ENCODE data around the gene CYP2B6. TPM values are rescaled to one million over a fixed set of nuclear protein-coding genes. Genes with fewer than 3 reads are reported as not detected.

CYP2B6 gene
- total RNA-seq, 3 donors from 2014 or later (not counting 1 experiment from before 2014, with no cell fraction given), result not detected

- H3K27me3 Mint-ChIP-seq (ENCODE audit: low read depth in 2 of 2), result peaks cover 14 to 16% of the 10 kb centered on the region in 2 donors
- H3K4me1 Mint-ChIP-seq, result no peaks in the 10 kb centered on the region
Observed at GRCh38 chr19:41019346-41019745, 28.3 kb downstream of the CYP2B6 start.

GRCh38 chr19:41023193-41023592 is 32.1 kb downstream of the CYP2B6 start:
- no peaks in the 10 kb centered on the region for H3K4me1 ChIP-seq (ENCODE audit: control insufficient read depth, insufficient read depth, low read length)
- TF ChIP-seq CTCF (IDR thresholded peaks at IDR 0.05), result no peak
- H3K27me3 ChIP-seq (ENCODE audit: control insufficient read depth, insufficient read depth, low read length), result no peaks in the 10 kb centered on the region
- Mint-ChIP-seq H3K27me3 (ENCODE audit: low read depth in 2 of 2) (peaks cover 24 to 35% of the 10 kb centered on the region in 2 donors), H3K27ac (no peak overlapping the region), H3K9me3 (no peaks in the 10 kb centered on the region), H3K4me3 (no peak overlapping the region), H3K4me1 (no peaks in the 10 kb centered on the region), H3K36me3 (no peaks in the 10 kb centered on the region)
- DNase-seq, result no peak
- no peak overlapping the region for H3K27ac ChIP-seq (ENCODE audit: low read length)
- WGBS (ENCODE audit: insufficient coverage), result 58% methylated on average over 2 of the region's 2 CpGs
- H3K36me3 ChIP-seq (ENCODE audit: control insufficient read depth, insufficient read depth, low read length), result no peaks in the 10 kb centered on the region
- no peaks in the 10 kb centered on the region for H3K9me3 ChIP-seq (ENCODE audit: control insufficient read depth, insufficient read depth, low read length)
- no peak for ATAC-seq
- intact Hi-C loops (cut with micrococcal nuclease), result no loop called here
- H3K4me3 ChIP-seq (ENCODE audit: low read length), result no peak overlapping the region

More at GRCh38 chr19:41019346-41019745, 28.3 kb downstream of the CYP2B6 start:
- Mint-ChIP-seq H3K4me3 (no peak overlapping the region), H3K27ac (no peak overlapping the region), H3K9me3 (no peaks in the 10 kb centered on the region), H3K36me3 (no peaks in the 10 kb centered on the region)
- DNase-seq (no peak), ATAC-seq (no peak)
- H3K4me3 ChIP-seq (ENCODE audit: low read length), result no peak overlapping the region
- intact Hi-C loops (cut with micrococcal nuclease), result no loop called here
- H3K9me3 ChIP-seq (ENCODE audit: control insufficient read depth, insufficient read depth, low read length), result no peaks in the 10 kb centered on the region
- no peaks in the 10 kb centered on the region for H3K36me3 ChIP-seq (ENCODE audit: control insufficient read depth, insufficient read depth, low read length)
- no peak overlapping the region for H3K27ac ChIP-seq (ENCODE audit: low read length)
- no peaks in the 10 kb centered on the region for H3K4me1 ChIP-seq (ENCODE audit: control insufficient read depth, insufficient read depth, low read length)
- TF ChIP-seq CTCF (IDR thresholded peaks at IDR 0.05), result no peak
- WGBS (ENCODE audit: insufficient coverage), result 72% methylated on average over 5 of the region's 5 CpGs
- H3K27me3 ChIP-seq (ENCODE audit: control insufficient read depth, insufficient read depth, low read length), result no peaks in the 10 kb centered on the region

- ATAC-seq (no peak), DNase-seq (no peak)
- H3K27me3 Mint-ChIP-seq (ENCODE audit: low read depth in 2 of 2), result peaks cover 22 to 32% of the 10 kb centered on the region in 2 donors
- no peak overlapping the region for H3K4me3 Mint-ChIP-seq
- H3K4me1 ChIP-seq (ENCODE audit: control insufficient read depth, insufficient read depth, low read length), result no peaks in the 10 kb centered on the region
- H3K36me3 ChIP-seq (ENCODE audit: control insufficient read depth, insufficient read depth, low read length), result no peaks in the 10 kb centered on the region
- no peak overlapping the region for H3K27ac Mint-ChIP-seq
- intact Hi-C loops (cut with micrococcal nuclease), result no loop called here
- 83% methylated on average over 9 of the region's 9 CpGs for WGBS (ENCODE audit: insufficient coverage)
- no peak overlapping the region for H3K27ac ChIP-seq (ENCODE audit: low read length)
- no peaks in the 10 kb centered on the region for H3K36me3 Mint-ChIP-seq
- no peak for TF ChIP-seq CTCF (IDR thresholded peaks at IDR 0.05)
- H3K9me3 Mint-ChIP-seq, result no peaks in the 10 kb centered on the region
- H3K9me3 ChIP-seq (ENCODE audit: control insufficient read depth, insufficient read depth, low read length), result no peaks in the 10 kb centered on the region
- H3K27me3 ChIP-seq (ENCODE audit: control insufficient read depth, insufficient read depth, low read length), result no peaks in the 10 kb centered on the region
- no peak overlapping the region for H3K4me3 ChIP-seq (ENCODE audit: low read length)
- no peaks in the 10 kb centered on the region for H3K4me1 Mint-ChIP-seq
Observed at GRCh38 chr19:41025411-41025810, 34.3 kb downstream of the CYP2B6 start.

- no peaks in the 10 kb centered on the region for H3K9me3 Mint-ChIP-seq
- no peak overlapping the region for H3K27ac ChIP-seq (ENCODE audit: low read length)
- no peaks in the 10 kb centered on the region for H3K36me3 ChIP-seq (ENCODE audit: control insufficient read depth, insufficient read depth, low read length)
- no peaks in the 10 kb centered on the region for H3K27me3 ChIP-seq (ENCODE audit: control insufficient read depth, insufficient read depth, low read length)
- H3K4me3 Mint-ChIP-seq, result no peak overlapping the region
- ATAC-seq (no peak), DNase-seq (no peak)
- H3K4me1 Mint-ChIP-seq, result no peaks in the 10 kb centered on the region
- no peak overlapping the region for H3K27ac Mint-ChIP-seq
- intact Hi-C loops (cut with micrococcal nuclease), result no loop called here
- H3K36me3 Mint-ChIP-seq, result no peaks in the 10 kb centered on the region
- no peaks in the 10 kb centered on the region for H3K9me3 ChIP-seq (ENCODE audit: control insufficient read depth, insufficient read depth, low read length)
- H3K27me3 Mint-ChIP-seq (ENCODE audit: low read depth in 2 of 2), result peaks cover 22 to 32% of the 10 kb centered on the region in 2 donors
- no peak overlapping the region for H3K4me3 ChIP-seq (ENCODE audit: low read length)
- WGBS (ENCODE audit: insufficient coverage), result 18% methylated on average over 32 of the region's 32 CpGs
- H3K4me1 ChIP-seq (ENCODE audit: control insufficient read depth, insufficient read depth, low read length), result no peaks in the 10 kb centered on the region
- TF ChIP-seq CTCF (IDR thresholded peaks at IDR 0.05), result no peak
Observed at GRCh38 chr19:41025871-41026270, 34.8 kb downstream of the CYP2B6 start.
